NCI-H460 (cell line): ENCODE measurements around the gene ACSL1. TPM values are rescaled to one million over a fixed set of nuclear protein-coding genes. Genes with fewer than 3 reads are reported as not detected.
"Not testable (repeated sequence)": the region's sequence is repeated elsewhere in the genome, so short reads cannot be mapped to it uniquely, and the experiment has no call there.

Experiments used
- DNase-seq: peaks from one replicate; pipeline ENCODE4 v3.0.0-alpha.2; 2016; ENCODE audit warnings: low read depth; ENCODE audit errors: extremely low read depth
- total RNA-seq: library from RNA; depleted of rRNA; stranded (reverse); fragments of >200 nt; shearing (Covaris generic); gene quantifications from 2 replicates; pipeline ENCODE4 v1.2.3, GENCODE V29; 2014

ACSL1 gene
- total RNA-seq, 1 experiment from 2014 or later = 28.9 TPM

GRCh38 chr4:184843984-184844554 is 18.3 kb upstream of the ACSL1 start:
- DNase-seq = no peak

- DNase-seq = not testable (repeated sequence)
Measured at GRCh38 chr4:184839075-184839399, 13.3 kb upstream of the ACSL1 start.

GRCh38 chr4:184838249-184839074 is 12.7 kb upstream of the ACSL1 start:
- no peak for DNase-seq

GRCh38 chr4:184836613-184837012 is 10.8 kb upstream of the ACSL1 start:
- DNase-seq = no peak

GRCh38 chr4:184833046-184833838 is 7.5 kb upstream of the ACSL1 start:
- no peak for DNase-seq

- no peak for DNase-seq
Measured at GRCh38 chr4:184831153-184831552, 5.4 kb upstream of the ACSL1 start.

GRCh38 chr4:184826691-184827270 is 1.0 kb upstream of the ACSL1 start:
- DNase-seq = no peak

GRCh38 chr4:184825141-184825895 is 450 bp downstream of the ACSL1 start:
- DNase-seq = no peak

- no peak for DNase-seq
Measured at GRCh38 chr4:184824776-184825084, 1.0 kb downstream of the ACSL1 start.

GRCh38 chr4:184824081-184824775 is 1.5 kb downstream of the ACSL1 start:
- DNase-seq = no peak

- DNase-seq = no peak
Measured at GRCh38 chr4:184823014-184823413, 2.8 kb downstream of the ACSL1 start.

- DNase-seq = no peak
Measured at GRCh38 chr4:184822356-184822755, 3.4 kb downstream of the ACSL1 start.

- DNase-seq = no peak
Measured at GRCh38 chr4:184821242-184821641, 4.5 kb downstream of the ACSL1 start.

- no peak for DNase-seq
Measured at GRCh38 chr4:184819786-184820185, 6.0 kb downstream of the ACSL1 start.

- no peak for DNase-seq
Measured at GRCh38 chr4:184818216-184818564, 7.6 kb downstream of the ACSL1 start.

GRCh38 chr4:184817494-184818215 is 8.1 kb downstream of the ACSL1 start:
- DNase-seq = no peak

- DNase-seq = no peak
Measured at GRCh38 chr4:184816962-184817361, 8.8 kb downstream of the ACSL1 start.

GRCh38 chr4:184815046-184815877 is 10.5 kb downstream of the ACSL1 start:
- peak; percentile 38 for DNase-seq

- DNase-seq = no peak
Measured at GRCh38 chr4:184814686-184815045, 11.1 kb downstream of the ACSL1 start.
